K562 (cell line): ENCODE measurements around the gene LIMCH1.

Experiments used
- CTCF ChIP-seq, 3 experiments: IDR thresholded peaks in 2 of 3; conservative IDR thresholded peaks in 1 of 3; 2 replicates each; pipeline ENCODE4 v1.5.1; 2011 to 2012; ENCODE audit warnings: low read length in 3 of 3, mild to moderate bottlenecking in 3 of 3, control low read depth in 2 of 3, improper control_type of control experiment in 1 of 3, inconsistent platforms in 1 of 3, low read depth in 1 of 3, mixed read lengths in 1 of 3, moderate library complexity in 1 of 3; ENCODE audit not compliant: insufficient read depth in 2 of 3
- RAD21 ChIP-seq, 2 experiments: fragments of 250-450 bp in 1 of 2; fragments of 450-650 bp in 1 of 2; sonication (Bioruptor Pico) in 1 of 2; formaldehyde crosslinking in 1 of 2; IDR thresholded peaks in 1 of 2; conservative IDR thresholded peaks in 1 of 2; 2 replicates each; pipeline versions ENCODE4 v1.4.0 to v1.8.0; 2020 to 2022; ENCODE audit warnings: mild to moderate bottlenecking in 2 of 2, moderate library complexity in 1 of 2
- ZBTB11 ChIP-seq, 3 experiments: fragments of 200-800 bp in 1 of 3; fragments of 250-450 bp in 1 of 3; fragments of 450-650 bp in 1 of 3; sonication (Bioruptor Pico) in 1 of 3; sonication (Bioruptor generic) in 1 of 3; formaldehyde crosslinking in 1 of 3; IDR thresholded peaks; 2 replicates each; pipeline versions ENCODE4 v1.6.1 to v1.8.0; 2016 to 2022; ENCODE audit warnings: mild to moderate bottlenecking in 2 of 3, missing genetic modification characterization in 2 of 3, missing compliant biosample characterization in 1 of 3, moderate library complexity in 1 of 3

GRCh38 chr4:41575207-41575606, 37.2 kb downstream of the LIMCH1 start:
- TF ChIP-seq CTCF (IDR thresholded peaks at IDR 0.05 in 2 of 3, conservative IDR thresholded peaks at IDR 0.05 in 1 of 3; ENCODE audit: insufficient read depth in 2 of 3, low read depth in 1 of 3, low read length in 3 of 3) = no peak
- TF ChIP-seq ZBTB11 (CRISPR knock-in tag; IDR thresholded peaks at IDR 0.05) = no peak
- no peak for TF ChIP-seq RAD21 (CRISPR knock-in tag; conservative IDR thresholded peaks at IDR 0.05 in 1 of 2, IDR thresholded peaks at IDR 0.05 in 1 of 2)
